Activated T-helper 9 cell treated with anti-CD3 and anti-CD28 coated beads, Interleukin-2, amount 50 U/mL, for 16 hours (primary cell): ENCODE results near the gene AOAH.
"Not testable (repeated sequence)": the region's sequence is repeated elsewhere in the genome, so short reads cannot be mapped to it uniquely, and the experiment has no call there.

ENCODE experiments used
- DNase-seq: peaks from one replicate; pipeline ENCODE4 v3.0.0-alpha.2; 2020; ENCODE audit warnings: low read depth

AOAH gene

DNA sequence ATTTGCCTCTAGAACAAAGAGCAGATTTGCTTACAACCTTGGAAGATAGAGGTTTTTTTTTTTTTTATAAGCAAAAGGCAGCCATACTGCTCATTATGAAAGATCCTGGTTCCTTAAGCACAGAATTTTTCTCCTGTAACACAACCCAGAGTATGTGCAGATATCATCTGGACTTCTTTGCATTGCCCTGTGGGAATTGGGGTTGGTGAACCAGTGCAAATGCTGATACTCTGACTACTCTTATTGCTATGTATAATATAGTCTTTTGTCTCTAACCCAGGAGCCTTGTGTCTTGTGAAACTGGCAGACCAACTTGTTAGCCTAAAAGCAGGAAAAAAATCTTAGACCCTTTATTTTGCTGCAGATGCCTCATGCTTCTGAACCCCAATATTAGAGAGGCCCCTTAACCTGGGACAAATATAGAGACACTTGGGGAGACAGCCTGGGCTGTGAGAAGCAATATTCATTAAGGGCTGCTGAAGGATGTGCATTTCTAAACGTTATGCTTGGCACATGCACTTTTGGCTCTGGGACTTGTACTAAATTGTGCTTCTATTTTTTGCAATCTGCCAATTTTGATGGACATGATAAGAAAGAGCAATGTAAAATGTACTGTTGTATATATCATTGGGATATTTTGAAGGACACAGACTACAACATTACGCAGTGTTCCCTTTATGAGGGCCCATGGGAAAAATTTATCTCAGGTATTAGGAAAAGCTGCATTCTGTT is 255.8 kb downstream of the AOAH start:
- DNase-seq = no peak

DNA sequence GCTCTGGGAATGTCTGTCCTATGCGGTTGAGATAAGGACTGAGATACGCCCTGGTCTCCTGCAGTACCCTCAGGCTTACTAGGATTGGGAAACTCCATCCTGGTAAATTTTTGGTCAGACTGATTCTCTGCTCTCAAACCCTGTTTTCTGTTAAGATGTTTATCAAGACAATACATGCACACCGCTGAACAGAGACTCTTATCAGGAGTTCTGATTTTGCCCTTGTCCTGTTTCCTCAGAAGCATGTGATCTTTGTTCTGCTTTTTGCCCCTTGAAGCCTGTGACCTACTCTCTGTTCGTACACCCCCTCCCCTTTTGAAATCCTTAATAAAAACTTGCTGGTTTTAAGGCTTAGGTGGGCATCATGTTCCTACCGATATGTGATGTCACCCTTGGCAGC is 258.3 kb downstream of the AOAH start:
- DNase-seq = not testable (repeated sequence)

DNA sequence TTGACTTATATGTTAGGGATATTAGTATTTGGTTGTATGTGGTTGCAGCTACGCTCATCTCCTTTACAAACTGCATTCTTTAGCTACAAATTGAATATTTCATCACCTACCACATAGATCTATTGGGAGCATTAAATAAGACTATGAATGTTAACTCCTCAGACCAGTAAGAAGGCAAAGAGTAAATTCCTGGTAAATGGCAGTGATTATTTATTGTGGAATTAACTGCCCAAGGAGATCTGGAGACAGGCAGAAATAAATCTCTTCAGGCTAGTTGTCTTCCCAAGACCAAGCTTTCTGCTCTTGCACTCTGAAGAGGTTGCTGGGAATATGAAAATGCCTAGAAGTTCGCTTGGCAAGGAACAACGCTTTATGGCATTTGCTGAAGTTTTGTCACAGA is 260.0 kb downstream of the AOAH start:
- no peak for DNase-seq
